PC-3 (cell line): ENCODE data around the gene BHLHA15. TPM values are rescaled to one million over a fixed set of nuclear protein-coding genes. Genes with fewer than 3 reads are reported as not detected.

Experiments
- ATAC-seq: fragments of 200-7000 bp; cut with Tn5 transposase; 2 replicates; pipeline ENCODE4 v1.9.1; 2020; ENCODE audit warnings: mild to moderate bottlenecking, moderate library complexity
- BruUV-seq: library from RNA; stranded (reverse); fragments of 400-500 nt; replicated peaks from 2 replicates; lab custom pipeline; 2021; lab: Mats Ljungman, UMichigan
- CTCF ChIA-PET: fragments of 300-600 bp; sonication (Branson Sonifier 250); formaldehyde crosslinking; loops from one replicate; lab custom pipeline; 2022; ENCODE audit warnings: antibody characterized with exemption; lab: Charles Lee
- POLR2A ChIA-PET: fragments of 300-600 bp; sonication (Branson Sonifier 250); formaldehyde crosslinking; loops from one replicate; lab custom pipeline; 2022; ENCODE audit warnings: antibody characterized with exemption; ENCODE audit not compliant: unreplicated experiment; lab: Charles Lee
- DNase-seq: peaks from one replicate; pipeline ENCODE4 v3.0.0-alpha.2; 2015
- H2AFZ ChIP-seq: fragments of 300-600 bp; sonication (generic); 2 replicates; pipeline ENCODE4 v1.6.0; 2016; ENCODE audit warnings: antibody characterized with exemption, low read length
- H3F3A ChIP-seq: fragments of 300-600 bp; sonication (generic); one replicate; pipeline ENCODE4 v1.6.0; 2017; ENCODE audit warnings: antibody characterized with exemption, low read length, control low read depth, mild to moderate bottlenecking; ENCODE audit not compliant: unreplicated experiment
- H3K27ac ChIP-seq: fragments of 300-600 bp; sonication (generic); 2 replicates; pipeline ENCODE4 v1.5.1; 2016; ENCODE audit warnings: mild to moderate bottlenecking, low read length
- H3K27me3 ChIP-seq: fragments of 300-600 bp; sonication (generic); 2 replicates; pipeline ENCODE4 v1.6.1; 2016; ENCODE audit warnings: low read length, mixed read lengths
- H3K36me3 ChIP-seq: fragments of 300-600 bp; sonication (generic); 2 replicates; pipeline ENCODE4 v1.6.1; 2016; ENCODE audit warnings: low read depth, mixed run types, low read length, mixed read lengths
- H3K4me1 ChIP-seq: fragments of 300-600 bp; sonication (generic); 2 replicates; pipeline ENCODE4 v1.5.1; 2016; ENCODE audit warnings: low read length; ENCODE audit not compliant: insufficient read depth
- H3K4me2 ChIP-seq: fragments of 300-600 bp; sonication (generic); 2 replicates; pipeline ENCODE4 v1.6.0; 2016; ENCODE audit warnings: low read length
- H3K4me3 ChIP-seq: fragments of 300-600 bp; sonication (generic); 2 replicates; pipeline ENCODE4 v1.5.1; 2016; ENCODE audit warnings: mild to moderate bottlenecking, low read length, mixed read lengths
- H3K79me2 ChIP-seq: fragments of 300-600 bp; sonication (generic); 2 replicates; pipeline ENCODE4 v1.6.1; 2017; ENCODE audit warnings: low read length, mixed read lengths
- H3K9ac ChIP-seq: fragments of 300-600 bp; sonication (generic); 2 replicates; pipeline ENCODE4 v1.6.0; 2016; ENCODE audit warnings: mild to moderate bottlenecking, low read length
- H3K9me2 ChIP-seq: fragments of 300-600 bp; sonication (generic); replicated peaks from 2 replicates; pipeline ENCODE4 v1.6.1; 2016; ENCODE audit warnings: mixed run types, low read length, mixed read lengths
- H3K9me3 ChIP-seq: fragments of 300-600 bp; sonication (generic); 2 replicates; pipeline ENCODE4 v1.6.1; 2016; ENCODE audit warnings: low read length, mixed read lengths
- H4K20me1 ChIP-seq: fragments of 300-600 bp; sonication (generic); 2 replicates; pipeline ENCODE4 v1.6.1; 2016; ENCODE audit warnings: low read length, mixed read lengths
- CTCF ChIP-seq: fragments of 300-600 bp; sonication (generic); conservative IDR thresholded peaks from 2 replicates; pipeline ENCODE4 v1.5.1; 2017; ENCODE audit warnings: antibody characterized with exemption, low read depth, mild to moderate bottlenecking, low read length
- EZH2 ChIP-seq: fragments of 300-600 bp; sonication (generic); IDR thresholded peaks from one replicate; pipeline ENCODE4 v1.6.1; 2017; ENCODE audit warnings: antibody characterized with exemption, mild to moderate bottlenecking, low read length; ENCODE audit not compliant: unreplicated experiment
- EZH2phosphoT487 ChIP-seq: fragments of 300-600 bp; sonication (generic); IDR thresholded peaks from 2 replicates; pipeline ENCODE4 v1.6.1; 2018; ENCODE audit warnings: mild to moderate bottlenecking, antibody characterized with exemption, low read length, borderline replicate concordance
- intact Hi-C: fragments of 100-400 bp; cut with micrococcal nuclease; formaldehyde crosslinking; loops from 2 replicates; pipeline ENCODE4 v1.9.0; 2023
- total RNA-seq: library from RNA; depleted of rRNA; stranded (reverse); fragments of >200 nt; gene quantifications from 2 replicates; pipeline ENCODE4 v1.2.3, GENCODE V29; 2014

The BHLHA15 gene
- total RNA-seq, 1 experiment from 2014 or later, result 12.0 TPM

GRCh38 chr7:98165827-98166667, 45.2 kb upstream of the BHLHA15 start:
- no peaks in the 10 kb centered on the region for H3K27me3 ChIP-seq
- H3K9ac ChIP-seq, result no peak overlapping the region
- H3K9me2 ChIP-seq, result no peaks in the 10 kb centered on the region
- no peak for TF ChIP-seq EZH2
- TF ChIP-seq CTCF, result peak; percentile 81
- no peak overlapping the region for H2AFZ ChIP-seq
- BruUV-seq, result no TSS peak
- H3K4me2 ChIP-seq, result no peak overlapping the region
- CTCF ChIA-PET, result interaction anchor here (0.5 to 5.8 kb wide), 6 partner anchors 12 to 294 kb away, joined by 3 to 72 read pairs (median 3); partner anchors contain the start of gene ASNS
- intact Hi-C loops, result loop anchor here (1.0 to 10.0 kb wide), 2 partner anchors 60 to 321 kb away; partner anchors contain the start of gene LMTK2
- peaks cover 22% of the 10 kb centered on the region for H3K4me1 ChIP-seq
- H3K36me3 ChIP-seq, result no peaks in the 10 kb centered on the region; the same call in 1 of the 2 replicates
- peaks cover 6% of the 10 kb centered on the region; the same call in 1 of the 2 replicates for H3K79me2 ChIP-seq
- no peak overlapping the region for H3K4me3 ChIP-seq
- H3F3A ChIP-seq, result no peaks in the 10 kb centered on the region
- H4K20me1 ChIP-seq, result no peaks in the 10 kb centered on the region
- H3K9me3 ChIP-seq, result no peaks in the 10 kb centered on the region
- H3K27ac ChIP-seq, result no peak overlapping the region
- ATAC-seq (peak; percentile 51), DNase-seq (peak; percentile 60)
- POLR2A ChIA-PET, result no interaction called here

GRCh38 chr7:98166668-98166970, 44.6 kb upstream of the BHLHA15 start:
- no peak overlapping the region for H3K4me3 ChIP-seq
- no peak overlapping the region for H3K27ac ChIP-seq
- intact Hi-C loops, result loop anchor here (1.0 to 10.0 kb wide), 2 partner anchors 60 to 322 kb away; partner anchors contain the start of gene LMTK2
- H3K4me1 ChIP-seq, result peaks cover 22% of the 10 kb centered on the region
- no peaks in the 10 kb centered on the region for H3K9me3 ChIP-seq
- H2AFZ ChIP-seq, result no peak overlapping the region
- no peaks in the 10 kb centered on the region for H3K9me2 ChIP-seq
- no peak for DNase-seq
- POLR2A ChIA-PET, result no interaction called here
- no peaks in the 10 kb centered on the region; the same call in 1 of the 2 replicates for H3K36me3 ChIP-seq
- BruUV-seq, result no TSS peak
- TF ChIP-seq EZH2phosphoT487, result no peak
- no peak for TF ChIP-seq EZH2
- no peak for TF ChIP-seq CTCF
- H3K79me2 ChIP-seq, result peaks cover 6% of the 10 kb centered on the region; the same call in 1 of the 2 replicates
- no peak overlapping the region for H3K4me2 ChIP-seq
- no peaks in the 10 kb centered on the region for H4K20me1 ChIP-seq
- no peak overlapping the region for H3K9ac ChIP-seq
- H3K27me3 ChIP-seq, result no peaks in the 10 kb centered on the region
- no peak for ATAC-seq
- no peaks in the 10 kb centered on the region for H3F3A ChIP-seq
- CTCF ChIA-PET, result interaction anchor here (0.9 to 5.8 kb wide), 4 partner anchors 56 to 294 kb away, joined by 3 to 72 read pairs (median 3); partner anchors contain the start of gene ASNS
